ENCODE measurements around the gene DMRT2. TPM values are rescaled to one million over a fixed set of nuclear protein-coding genes. Genes with fewer than 3 reads are reported as not detected.
A peak's percentile ranks its signal among the peaks of the same experiment; 100 is the strongest.

DMRT2 gene
- total and polyA plus RNA-seq, 2 of the 13 experiments (the other 11 are each of a cell fraction or from before 2014, with no cell fraction given) = not detected

DNA sequence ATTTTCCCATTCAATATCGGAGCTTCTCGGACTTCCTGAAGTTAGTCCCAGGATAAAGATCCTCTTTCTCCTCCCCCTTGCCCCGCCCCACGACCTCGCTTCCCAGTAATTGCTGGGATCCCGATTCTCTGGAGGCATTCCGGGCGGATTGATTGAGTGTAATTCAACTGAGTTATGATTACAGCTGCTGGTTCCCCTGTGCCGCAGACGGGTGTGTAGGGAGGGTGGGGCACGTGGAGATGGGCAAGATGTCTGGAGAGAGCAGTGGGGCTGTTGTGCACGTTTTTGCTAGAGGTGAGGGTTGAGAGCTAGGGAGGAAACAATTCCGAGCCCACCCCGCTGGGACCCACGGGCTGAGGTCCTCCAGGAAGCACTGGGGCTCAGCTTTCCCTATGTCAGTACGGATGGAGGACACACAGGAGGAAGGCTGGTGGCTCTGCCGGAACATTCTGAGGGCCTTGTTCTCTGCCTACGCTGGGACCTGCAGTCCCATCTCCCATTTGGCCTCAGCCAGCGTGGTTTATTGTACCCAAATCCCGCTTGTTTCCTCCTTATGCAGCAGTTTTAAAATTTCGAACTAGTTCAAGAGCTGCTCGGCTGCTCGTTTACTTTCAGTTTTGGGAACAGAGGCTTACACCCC, 2.4 kb upstream of the DMRT2 start:
- no peak for FAIRE-seq
- ATAC-seq = no peak
- Histone ChIP-seq H3K79me2 (ENCODE audit: insufficient read depth, low read length) (no peaks in the 10 kb centered on the region), H3K9me3 (ENCODE audit: low read length) (no peaks in the 10 kb centered on the region), H3K9ac (ENCODE audit: insufficient read depth, low read depth, low read length) (no peak overlapping the region), H4K20me1 (ENCODE audit: insufficient read depth, low read length) (no peaks in the 10 kb centered on the region), H3K36me3 (replicated peaks in 1 of 2; ENCODE audit: control insufficient read depth in 1 of 2, insufficient read depth in 2 of 2, low read length in 2 of 2) (no peaks in the 10 kb centered on the region), H3K4me1 (ENCODE audit: insufficient read depth, low read length) (no peaks in the 10 kb centered on the region), H2AFZ (ENCODE audit: low read length) (no peak overlapping the region), H3K27me3 (ENCODE audit: control insufficient read depth in 1 of 2, insufficient read depth in 2 of 2, low read length in 2 of 2) (peaks cover 0 to 18% of the 10 kb centered on the region in 2 experiments; a peak in 2 of 5 replicates), H3K27ac (ENCODE audit: extremely low read length, insufficient read depth, low read length) (no peak overlapping the region), H3K4me2 (ENCODE audit: low read depth, low read length) (peak overlapping the region; percentile 30; the same call in 1 of the 2 replicates), H3K4me3 (replicated peaks in 1 of 3; ENCODE audit: insufficient read depth in 1 of 3, low read depth in 2 of 3, low read length in 3 of 3) (no peak overlapping the region)
- DNase-seq (ENCODE audit: low spot score) = no peak
- POLR2A ChIA-PET = no interaction called here
- intact Hi-C loops (cut with micrococcal nuclease; ENCODE audit: unreplicated experiment) = no loop called here
- 57% methylated on average over 23 of the region's 23 CpGs for WGBS (ENCODE audit: low lambda C conversion rate)
- BruUV-seq (replicated peaks) = no TSS peak
- in situ Hi-C loops (cut with HindIII; ENCODE audit: extremely low pct_ligation_motif_present, low pct_unique_long_range_greater_than_20kb) = no loop called here
- CTCF ChIA-PET (ENCODE audit: low intra/inter-chr PET ratio, low total read pairs) = no interaction called here
- TF ChIP-seq ZNF800 (CRISPR knock-in tag; IDR thresholded peaks at IDR 0.05) (no peak), ZNF446 (CRISPR knock-in tag; IDR thresholded peaks at IDR 0.05) (no peak), ZSCAN22 (CRISPR knock-in tag; IDR thresholded peaks at IDR 0.05) (no peak), ZNF17 (CRISPR knock-in tag; IDR thresholded peaks at IDR 0.05) (no peak), RELA (CRISPR knock-in tag; IDR thresholded peaks at IDR 0.05) (no peak), FOXC1 (CRISPR knock-in tag; IDR thresholded peaks at IDR 0.05; ENCODE audit: borderline replicate concordance) (no peak), SRF (IDR thresholded peaks at IDR 0.05; ENCODE audit: low read depth, low read length) (no peak), GATA4 (IDR thresholded peaks at IDR 0.05; ENCODE audit: borderline replicate concordance, low read depth) (no peak), HNF1A (IDR thresholded peaks at IDR 0.05; ENCODE audit: low read depth) (no peak), HNF1A (CRISPR knock-in tag; IDR thresholded peaks at IDR 0.05; ENCODE audit: borderline replicate concordance) (no peak)
- TF ChIP-seq, protein P1, sequence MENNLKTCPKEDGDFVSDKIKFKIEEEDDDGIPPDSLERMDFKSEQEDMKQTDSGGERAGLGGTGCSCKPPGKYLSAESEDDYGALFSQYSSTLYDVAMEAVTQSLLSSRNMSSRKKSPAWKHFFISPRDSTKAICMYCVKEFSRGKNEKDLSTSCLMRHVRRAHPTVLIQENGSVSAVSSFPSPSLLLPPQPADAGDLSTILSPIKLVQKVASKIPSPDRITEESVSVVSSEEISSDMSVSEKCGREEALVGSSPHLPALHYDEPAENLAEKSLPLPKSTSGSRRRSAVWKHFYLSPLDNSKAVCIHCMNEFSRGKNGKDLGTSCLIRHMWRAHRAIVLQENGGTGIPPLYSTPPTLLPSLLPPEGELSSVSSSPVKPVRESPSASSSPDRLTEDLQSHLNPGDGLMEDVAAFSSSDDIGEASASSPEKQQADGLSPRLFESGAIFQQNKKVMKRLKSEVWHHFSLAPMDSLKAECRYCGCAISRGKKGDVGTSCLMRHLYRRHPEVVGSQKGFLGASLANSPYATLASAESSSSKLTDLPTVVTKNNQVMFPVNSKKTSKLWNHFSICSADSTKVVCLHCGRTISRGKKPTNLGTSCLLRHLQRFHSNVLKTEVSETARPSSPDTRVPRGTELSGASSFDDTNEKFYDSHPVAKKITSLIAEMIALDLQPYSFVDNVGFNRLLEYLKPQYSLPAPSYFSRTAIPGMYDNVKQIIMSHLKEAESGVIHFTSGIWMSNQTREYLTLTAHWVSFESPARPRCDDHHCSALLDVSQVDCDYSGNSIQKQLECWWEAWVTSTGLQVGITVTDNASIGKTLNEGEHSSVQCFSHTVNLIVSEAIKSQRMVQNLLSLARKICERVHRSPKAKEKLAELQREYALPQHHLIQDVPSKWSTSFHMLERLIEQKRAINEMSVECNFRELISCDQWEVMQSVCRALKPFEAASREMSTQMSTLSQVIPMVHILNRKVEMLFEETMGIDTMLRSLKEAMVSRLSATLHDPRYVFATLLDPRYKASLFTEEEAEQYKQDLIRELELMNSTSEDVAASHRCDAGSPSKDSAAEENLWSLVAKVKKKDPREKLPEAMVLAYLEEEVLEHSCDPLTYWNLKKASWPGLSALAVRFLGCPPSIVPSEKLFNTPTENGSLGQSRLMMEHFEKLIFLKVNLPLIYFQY (CRISPR knock-in tag; IDR thresholded peaks at IDR 0.05; ENCODE audit: borderline replicate concordance) = no peak

All from HepG2 (cell line).